Measurements from ENCODE around the gene SYNDIG1.
"Not testable (repeated sequence)": the region's sequence is repeated elsewhere in the genome, so short reads cannot be mapped to it uniquely, and the experiment has no call there.

SYNDIG1 gene

DNA sequence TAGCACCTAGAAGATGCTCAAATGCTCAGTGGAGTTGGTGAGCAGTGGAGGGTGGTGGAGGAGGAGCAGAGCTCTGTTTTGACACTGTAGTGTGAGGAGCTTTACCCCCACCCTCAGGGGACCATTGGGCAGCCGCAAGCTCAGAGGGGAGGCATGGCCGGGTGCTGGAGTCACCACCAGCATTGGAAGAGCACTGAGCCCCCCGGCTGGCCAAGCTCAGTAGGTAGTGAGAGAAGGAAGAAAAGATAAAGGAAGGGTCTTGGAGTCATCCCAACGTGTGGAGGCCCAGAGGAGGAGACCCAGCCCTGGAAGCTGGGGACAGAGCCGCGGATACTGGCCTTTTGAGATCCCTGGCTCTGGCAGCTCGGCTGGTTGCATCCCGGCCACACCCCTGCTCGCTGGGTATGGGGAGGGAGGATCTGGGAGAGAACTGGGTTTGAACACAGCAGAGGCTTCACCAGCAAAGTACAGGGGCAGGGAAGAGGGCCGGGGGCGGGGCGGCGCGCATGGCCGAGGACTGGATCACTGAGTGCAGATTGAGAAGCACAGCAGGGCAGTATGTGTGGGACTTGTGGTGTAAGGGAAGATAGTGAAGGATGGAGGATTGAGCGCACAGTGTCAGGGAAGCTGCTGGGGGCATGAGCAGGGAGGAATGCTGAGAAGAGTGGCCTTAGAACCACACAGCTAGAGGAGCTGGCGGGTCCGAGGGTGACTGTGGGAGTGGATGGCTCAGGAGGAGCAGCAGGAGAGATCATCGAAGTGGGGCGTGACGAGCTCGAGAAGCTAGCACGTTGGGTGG, 24.4 kb downstream of the SYNDIG1 start:
- DNase-seq = no peak

DNA sequence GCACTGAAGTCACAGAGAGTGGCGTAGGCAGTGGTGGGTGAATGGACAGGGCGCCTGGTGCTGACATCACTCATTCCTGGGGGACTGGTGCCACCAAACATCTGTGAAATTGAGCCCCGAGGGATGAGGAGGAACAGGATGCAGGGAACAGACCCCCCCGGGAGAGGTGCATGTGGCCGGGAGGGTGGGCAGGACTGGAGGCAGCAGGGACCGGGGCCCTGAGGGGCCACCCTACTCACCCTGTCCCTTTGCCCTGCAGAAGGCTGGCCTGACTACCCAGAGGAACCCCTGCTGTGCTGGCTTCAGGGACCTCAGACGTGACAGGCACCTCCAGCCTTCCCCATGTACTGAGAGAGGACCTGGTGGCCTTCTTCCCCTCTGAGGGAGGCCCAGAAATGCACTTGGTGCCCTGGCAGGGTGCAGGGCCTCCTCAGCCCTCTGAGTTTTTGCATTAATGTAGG, 25.1 kb downstream of the SYNDIG1 start:
- DNase-seq = no peak

DNA sequence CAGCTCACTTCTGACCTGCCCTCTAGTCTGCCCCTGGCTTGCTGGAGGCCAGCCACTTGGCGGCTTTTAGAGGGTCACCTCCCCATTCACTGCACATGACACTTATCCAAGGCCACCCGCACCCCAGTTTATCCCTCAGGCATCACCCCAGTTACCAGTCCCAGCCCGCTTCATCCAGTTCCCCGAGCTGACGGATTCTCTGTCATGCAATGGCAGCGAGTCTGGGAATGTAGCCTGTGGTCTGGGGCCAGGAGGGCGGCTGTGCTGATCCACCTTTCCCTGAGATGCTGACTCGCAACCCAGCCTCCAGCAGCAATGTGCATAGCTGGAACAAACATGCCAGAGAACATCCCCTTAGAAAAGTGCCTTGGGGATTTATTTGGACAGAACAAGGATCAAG, 25.8 kb downstream of the SYNDIG1 start:
- DNase-seq = no peak

DNA sequence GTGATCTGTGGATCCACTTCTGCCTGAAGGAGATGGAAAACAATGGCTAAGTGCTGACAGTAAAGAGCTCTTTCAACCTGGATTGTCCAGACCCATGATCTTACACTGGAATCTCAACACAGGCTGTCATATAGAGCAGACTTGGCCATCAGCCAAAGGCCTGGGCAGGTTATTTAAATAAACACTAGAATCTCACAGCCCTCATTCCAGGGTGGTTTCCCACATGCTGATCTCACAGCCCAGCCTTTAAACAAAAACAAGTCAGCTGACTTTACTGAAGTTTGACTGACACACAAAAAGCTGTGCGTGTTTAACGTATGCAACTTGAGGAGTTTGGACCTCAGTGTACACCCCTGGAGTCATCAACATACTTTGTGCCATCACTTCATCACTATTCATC, 28.4 kb downstream of the SYNDIG1 start:
- no peak for DNase-seq

DNA sequence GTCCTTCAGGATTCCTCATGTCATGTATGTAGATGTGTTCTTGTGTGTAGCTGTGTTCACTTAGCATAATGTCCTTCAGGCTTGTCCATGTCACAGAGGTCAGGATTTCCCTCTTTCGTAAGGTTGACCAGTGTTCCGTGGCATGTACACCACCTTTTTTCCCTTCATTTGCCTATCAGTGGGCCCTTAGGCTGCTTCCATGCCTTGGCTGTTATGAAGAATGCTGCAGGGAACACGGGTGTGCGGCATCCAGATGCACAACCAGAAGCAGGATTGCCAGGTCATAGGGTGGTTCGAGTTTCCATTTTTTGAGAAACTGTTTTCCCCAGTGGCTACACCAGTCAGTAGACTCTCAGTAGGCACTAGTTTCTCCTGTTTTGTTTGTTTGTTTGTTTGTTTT, 29.2 kb downstream of the SYNDIG1 start:
- no peak for DNase-seq

DNA sequence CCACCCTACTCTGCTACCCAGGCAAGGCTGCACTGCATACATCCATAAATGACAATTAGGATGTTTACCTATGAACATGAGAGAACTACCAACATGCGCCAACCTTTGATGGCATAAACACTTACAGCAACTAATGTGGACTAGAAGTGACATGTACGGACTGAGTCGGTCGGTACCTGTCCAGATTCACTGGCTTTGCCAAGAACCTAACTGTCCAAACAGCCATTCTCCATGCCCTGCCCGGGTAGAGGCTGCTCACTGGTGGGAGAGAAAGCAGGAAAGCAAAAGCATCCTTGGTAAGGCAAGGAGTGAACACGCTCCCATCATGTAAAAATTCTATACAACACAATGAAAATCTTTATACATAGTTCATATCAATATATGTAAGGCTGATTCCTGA, 30.0 kb downstream of the SYNDIG1 start:
- DNase-seq = no peak

DNA sequence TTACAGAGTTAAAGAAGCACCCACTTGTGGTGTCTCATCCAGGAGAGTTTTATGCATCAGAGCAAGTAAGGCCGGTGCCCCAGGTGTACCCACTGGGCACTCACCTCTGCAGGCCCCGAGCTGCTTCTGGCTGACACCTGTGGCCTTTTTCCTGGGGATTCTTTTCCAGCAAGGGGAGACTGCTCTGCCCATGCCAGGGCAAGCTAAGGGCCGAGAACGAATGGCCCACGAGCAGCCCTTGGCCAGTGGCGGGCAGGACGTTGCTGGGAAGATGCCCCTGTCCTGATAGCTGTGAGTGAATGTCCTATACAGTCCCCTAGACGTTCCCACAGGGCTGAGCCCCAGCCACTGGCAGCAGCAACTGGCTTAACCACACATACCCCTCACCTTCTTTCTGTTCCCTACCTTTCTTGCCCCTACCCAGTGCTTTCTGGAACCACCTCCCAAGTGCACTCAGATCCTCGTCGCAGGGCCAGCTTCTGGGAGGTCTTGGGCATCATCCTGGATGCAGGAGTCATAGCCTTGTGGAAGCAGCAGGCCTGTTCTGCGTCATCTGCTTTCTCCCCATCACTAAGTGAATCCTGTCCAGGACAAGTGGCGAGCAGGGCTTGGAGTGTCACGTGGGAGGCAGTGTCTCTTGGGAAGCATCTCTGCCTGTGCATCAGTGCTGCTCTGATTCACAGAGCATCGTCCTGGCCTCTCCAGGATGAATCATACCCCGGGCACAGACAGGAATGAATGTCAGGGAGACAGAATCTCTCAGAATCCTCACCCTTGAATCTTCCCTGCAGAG, 32.5 kb downstream of the SYNDIG1 start:
- DNase-seq = no peak

DNA sequence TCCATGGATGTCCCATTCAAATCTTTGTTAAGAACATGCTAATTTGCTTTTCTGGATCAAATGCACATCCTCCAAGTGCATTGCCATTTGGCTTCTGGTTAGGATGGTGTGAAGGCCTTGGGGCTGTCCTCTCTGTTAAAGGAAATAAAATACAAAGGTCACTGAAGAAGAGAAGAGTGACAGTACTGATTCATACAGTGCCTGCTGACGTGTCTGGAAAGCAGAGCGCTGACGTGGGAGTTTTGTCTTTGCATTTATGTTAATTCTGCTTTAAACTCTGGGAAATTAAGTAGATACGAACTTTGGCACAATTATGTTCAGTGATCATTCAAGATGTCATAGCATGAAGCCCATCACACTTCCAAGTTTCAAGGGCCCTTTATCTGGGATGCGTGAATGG, 33.2 kb downstream of the SYNDIG1 start:
- DNase-seq = no peak

DNA sequence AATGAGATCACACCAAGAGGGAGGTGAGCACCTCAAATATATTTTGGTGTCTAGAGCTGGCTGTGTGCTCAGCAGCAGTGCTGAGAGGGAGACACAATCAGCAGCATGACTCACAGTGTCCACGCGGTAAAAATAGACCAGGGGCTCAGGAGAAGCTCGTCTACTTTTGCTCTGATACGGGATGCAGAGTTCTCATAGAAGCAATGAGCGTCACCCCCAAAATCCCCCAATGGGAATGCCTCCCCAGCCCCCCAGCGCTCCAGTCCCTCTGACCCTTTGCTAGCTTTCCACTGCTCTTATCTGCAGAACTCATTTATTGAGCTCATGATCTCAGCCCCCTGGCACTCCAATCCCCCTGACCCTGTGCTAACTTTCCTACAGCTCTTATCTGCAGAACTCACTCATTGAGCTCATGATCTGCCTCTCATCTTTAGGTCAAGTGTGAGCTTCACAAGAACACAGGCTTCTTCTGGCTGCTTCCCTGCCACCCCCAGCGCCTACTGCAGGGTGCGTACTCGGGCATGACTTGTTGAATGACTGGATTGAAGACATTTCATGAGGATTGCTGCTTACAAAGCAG, 34.0 kb downstream of the SYNDIG1 start:
- no peak for DNase-seq

DNA sequence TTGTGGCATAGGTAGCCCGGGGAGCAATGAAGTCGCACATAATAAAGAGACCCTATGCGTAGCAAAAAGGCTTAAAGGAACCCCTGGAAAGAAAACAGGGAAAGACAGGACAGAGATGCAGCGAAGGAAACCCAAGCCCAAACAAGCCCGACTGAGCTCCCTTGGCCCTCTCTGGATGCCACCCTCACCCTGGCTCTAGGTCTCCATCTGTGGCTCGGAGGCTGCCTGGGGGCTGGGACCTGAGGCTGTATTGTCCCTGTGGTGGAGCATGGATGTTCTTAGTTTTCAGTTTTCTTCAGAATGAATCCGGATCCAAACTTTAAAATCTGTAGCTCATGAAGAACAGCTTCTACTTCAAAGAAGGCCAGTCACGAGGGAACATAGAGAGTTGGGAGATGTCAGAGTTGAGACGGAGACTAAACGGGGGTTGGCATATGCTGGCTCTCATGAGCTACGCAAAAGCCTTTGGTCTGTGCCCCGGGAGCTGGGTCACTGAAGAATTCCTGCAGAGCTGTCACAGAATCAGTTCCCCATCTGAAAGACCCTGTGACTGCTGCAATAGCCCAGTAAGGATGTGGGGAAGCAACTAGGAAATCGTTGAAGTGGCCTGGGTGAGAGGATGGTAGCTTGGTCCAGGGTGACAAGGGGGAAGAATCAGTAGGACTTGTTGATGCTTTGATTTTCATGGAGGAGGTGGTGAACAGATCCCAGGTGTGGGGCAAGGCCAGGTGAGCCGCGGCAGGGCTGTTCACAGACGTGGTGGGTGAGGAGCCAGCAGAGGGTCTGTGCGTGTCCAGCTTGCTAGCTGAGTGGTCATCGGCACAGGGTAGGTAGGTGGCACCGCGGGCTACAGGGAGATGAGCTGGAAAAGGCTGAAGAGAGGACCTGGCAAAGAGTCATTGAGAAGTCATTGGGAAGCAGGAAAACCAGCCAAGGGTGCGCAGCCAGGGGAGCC, 35.2 kb downstream of the SYNDIG1 start:
- DNase-seq = no peak

DNA sequence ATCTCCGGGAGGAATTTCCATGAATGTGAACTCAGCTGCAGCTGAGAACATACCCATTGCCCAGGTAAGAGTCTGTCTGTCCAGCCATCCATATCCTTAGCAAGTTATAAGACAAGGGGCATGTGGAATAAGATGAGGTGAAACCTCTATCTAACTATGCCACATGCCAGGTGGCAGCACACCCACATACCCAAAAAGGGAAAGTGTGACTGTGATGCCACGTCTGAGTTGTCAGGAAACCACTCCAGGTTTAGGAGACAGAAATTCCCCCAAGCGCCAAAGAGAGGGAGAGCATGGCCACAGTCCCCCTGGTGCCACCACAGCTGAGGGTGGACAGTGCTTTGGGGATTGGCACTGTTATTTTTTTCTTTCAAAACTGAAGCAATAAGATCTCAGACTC, 36.7 kb downstream of the SYNDIG1 start:
- DNase-seq = no peak

DNA sequence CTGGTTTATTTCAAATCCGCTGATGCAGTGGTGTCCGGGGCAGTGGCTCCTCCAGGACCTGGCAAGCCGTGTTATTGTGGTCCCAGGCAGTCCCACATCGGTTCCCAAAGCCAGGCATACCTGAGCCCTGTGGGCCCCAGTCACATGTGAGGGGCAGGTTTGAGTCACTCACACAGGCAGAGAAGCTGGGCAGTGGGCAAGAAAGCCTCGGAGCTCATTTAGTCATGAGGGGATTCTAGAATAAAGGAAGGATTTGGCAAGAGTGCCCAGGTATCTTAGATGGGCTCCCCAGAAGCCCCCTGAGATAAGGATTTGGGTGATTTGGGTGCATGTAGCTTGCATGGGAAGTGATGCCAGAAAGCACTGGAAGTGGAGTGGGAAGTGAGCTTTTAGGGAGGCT, 37.3 kb downstream of the SYNDIG1 start:
- DNase-seq = no peak

DNA sequence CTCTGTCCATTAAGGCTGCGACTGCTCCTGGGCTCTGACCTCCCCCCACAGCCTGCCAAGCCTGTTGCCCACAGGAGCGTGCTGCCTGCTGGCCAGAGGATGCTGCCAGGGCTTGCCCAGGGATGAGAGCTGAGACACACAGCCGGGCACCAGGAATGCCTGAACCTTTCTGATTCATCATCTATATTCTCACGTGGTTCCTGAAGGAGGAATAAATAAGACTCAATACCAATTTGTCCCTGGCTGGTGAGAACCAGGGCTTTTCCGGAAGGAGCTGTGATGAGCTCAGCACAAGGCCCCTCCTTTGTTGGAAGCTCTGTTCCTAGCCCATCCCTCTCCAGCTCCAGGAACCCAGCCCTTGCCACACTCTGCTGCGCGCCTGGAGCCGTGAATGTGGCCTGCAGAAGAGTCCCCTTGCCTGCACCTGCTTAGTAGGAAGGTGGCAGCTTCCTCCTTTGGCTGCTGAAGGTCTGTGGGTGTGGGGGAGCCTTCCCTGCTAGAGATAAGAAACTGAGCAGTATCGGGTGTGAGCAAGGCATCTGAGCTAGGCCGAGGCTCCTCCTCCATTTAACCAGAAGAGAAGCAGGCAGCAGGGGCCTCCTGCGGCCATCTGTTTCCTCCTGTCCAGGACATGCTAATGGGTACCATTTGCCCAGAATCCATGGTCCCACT, 37.9 kb downstream of the SYNDIG1 start:
- no peak for DNase-seq

DNA sequence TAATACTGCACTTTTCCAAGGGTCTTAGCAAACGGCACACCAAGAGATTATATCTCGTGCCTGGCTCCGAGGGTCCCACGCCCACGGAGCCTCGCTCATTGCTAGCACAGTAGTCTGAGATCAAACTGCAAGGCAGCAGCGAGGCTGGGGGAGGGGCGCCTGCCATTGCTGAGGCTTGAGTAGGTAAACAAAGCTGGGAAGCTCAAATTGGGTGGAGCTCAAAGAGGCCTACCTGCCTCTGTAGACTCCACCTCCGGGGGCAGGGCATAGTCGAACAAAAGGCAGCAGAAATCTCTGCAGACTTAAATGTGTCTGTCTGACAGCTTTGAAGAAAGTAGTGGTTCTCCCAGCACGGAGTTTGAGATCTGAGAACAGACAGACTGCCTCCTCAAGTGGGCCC, 43.0 kb downstream of the SYNDIG1 start:
- not testable (repeated sequence) for DNase-seq

DNA sequence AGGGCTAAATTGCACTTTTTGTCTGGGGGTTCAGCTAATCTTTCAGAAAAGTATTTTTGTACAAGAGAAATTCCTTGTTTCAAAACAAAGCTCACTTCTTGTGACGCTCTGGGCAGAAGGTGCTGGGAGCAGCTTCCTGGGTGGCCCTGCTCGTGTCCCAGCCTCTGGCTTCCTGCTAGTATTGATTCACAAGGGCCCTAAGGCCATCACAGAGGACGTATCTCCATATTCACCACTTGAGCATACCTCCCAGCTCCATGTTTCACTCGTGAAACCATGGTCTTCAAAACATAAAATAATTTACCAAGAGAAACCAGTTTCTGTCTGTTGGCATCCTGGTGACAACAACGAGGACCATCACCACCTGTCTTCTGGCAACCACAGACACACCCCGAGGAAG, 49.1 kb downstream of the SYNDIG1 start:
- no peak for DNase-seq

DNA sequence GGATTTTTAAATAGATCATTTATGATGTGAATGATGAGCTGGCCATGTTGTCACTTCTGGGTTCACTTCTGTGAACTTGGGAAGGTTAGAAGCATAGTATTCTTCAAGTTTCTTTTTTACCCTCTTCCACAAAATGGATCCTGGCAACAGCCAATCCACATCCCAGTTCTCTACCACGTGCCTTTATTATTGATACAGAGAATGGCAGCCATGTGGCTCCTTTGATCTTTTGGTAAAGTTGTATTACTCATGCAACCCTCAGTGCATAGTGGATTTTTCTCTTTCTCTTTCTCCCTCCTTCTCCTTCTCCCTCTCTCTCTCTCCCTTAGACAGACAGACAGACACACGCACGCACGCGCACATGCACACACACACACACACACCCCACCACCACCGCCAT, 50.0 kb downstream of the SYNDIG1 start:
- DNase-seq = no peak

DNA sequence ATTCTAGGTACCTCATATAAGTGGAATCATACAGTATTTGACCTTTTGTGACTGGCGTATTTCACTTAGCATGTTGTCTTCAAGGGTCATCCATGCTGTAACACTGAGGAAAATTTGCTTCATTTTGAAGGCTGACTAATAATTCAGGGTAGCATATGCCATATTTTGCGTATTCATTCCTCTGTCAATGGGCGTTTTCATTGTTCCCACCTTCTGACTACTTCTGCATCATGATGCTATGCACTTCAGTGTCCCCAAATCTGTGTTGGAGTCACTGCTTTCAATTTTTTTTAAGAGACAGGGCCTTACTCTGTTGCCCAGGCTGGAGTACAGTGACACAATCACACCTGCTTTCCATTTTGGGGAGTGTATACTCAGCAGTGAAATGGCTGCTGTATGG, 51.6 kb downstream of the SYNDIG1 start:
- no peak for DNase-seq

DNA sequence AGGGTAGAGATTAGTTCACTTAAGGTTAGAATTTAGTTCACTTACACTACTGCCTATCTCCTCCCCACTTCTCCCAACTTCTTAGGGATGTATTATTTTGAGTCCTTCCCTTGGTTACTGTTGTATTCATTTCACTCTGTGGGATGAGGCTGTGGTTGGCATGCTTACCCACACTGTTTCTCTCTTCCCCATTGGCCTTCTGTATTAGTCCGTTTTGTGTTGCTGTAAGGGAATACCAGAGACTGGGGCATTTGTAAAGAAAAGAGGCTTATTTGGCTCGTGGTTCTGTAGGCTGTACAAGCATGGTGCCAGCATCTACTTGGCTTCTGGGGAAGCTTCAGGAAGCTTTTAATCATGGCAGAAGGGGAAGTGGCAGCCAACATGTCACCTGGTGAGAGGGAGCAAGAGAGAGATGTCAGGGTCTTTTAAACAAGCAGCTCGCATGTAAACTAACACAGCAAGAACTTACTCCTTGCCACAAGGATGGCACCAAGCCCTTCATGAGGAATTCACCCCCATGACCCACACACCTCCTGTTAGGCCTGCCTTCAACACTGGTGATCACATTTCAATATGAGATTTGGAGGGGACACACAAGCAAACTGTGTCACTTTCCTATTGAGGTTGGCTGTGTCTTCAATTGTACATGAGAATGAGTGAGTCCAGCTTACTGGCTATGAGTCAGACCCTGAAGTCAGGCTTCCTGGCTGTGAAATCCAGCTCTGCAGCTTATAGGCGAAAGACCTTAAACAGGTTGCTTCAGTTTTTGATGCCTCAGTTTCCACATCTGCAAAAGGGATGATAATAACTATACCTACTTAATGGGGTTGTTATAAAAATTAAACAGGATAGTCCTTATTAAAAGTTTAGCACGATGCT, 53.3 kb downstream of the SYNDIG1 start:
- DNase-seq = no peak

DNA sequence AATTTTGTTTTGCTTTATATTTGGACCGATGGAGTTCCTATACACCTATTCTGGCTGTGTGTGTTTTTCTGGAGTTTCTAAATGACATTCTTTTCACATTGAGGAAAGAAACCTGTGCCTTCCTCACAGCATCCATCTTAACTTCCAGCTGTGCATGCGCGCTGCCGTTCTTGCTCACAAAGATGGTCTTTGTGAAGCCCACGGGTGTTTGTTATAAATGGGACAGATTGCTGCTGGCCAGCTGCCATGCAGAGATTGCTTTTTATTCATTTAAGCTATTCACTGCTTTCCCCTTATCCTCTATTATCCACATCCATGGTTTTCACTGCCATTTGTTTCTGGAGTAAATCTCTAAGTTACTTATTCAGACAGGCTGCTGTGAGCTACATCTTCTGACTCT, 54.2 kb downstream of the SYNDIG1 start:
- no peak for DNase-seq

DNA sequence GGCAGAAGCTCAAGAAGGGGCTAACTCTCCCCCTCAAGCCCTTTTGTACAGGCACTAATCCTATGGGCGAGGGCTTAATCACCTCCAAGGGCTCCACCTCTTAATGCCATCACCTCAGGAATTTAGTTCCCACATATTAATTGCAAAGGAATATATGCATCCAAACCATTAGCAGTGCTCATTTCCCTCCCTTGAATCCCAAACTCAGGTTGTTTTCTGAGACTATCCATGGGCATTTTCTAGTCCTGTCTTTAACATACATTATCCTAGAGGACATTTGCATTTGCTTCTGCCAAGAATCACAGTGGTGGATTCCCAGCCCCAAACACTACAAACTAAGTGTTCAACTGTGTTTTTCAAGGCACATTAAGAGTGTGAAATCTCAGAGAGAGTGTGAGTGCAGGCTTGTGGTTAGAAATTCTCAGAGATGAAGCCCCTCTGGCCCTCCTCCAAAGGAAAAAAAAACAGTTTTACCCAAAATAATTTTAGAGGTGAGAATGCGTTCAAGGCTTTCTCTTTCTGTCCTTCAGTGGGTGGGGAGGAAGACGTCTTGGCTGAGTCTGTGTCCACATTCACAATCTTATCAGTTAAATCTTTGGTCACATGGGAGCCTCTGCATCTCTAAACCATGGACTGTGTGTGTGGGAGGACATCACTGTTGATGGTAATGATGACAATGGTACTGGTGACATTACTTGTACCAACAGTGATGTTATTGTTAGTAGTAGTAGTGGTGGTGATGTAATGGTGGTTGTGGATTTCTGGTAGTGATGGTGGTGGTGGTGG, 59.3 kb downstream of the SYNDIG1 start:
- DNase-seq = no peak
